ENCODE data around the gene TIMM23.
"Not testable (repeated sequence)": the region's sequence is repeated elsewhere in the genome, so short reads cannot be mapped to it uniquely, and the experiment has no call there.

The TIMM23 gene, protein sequence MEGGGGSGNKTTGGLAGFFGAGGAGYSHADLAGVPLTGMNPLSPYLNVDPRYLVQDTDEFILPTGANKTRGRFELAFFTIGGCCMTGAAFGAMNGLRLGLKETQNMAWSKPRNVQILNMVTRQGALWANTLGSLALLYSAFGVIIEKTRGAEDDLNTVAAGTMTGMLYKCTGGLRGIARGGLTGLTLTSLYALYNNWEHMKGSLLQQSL

DNA sequence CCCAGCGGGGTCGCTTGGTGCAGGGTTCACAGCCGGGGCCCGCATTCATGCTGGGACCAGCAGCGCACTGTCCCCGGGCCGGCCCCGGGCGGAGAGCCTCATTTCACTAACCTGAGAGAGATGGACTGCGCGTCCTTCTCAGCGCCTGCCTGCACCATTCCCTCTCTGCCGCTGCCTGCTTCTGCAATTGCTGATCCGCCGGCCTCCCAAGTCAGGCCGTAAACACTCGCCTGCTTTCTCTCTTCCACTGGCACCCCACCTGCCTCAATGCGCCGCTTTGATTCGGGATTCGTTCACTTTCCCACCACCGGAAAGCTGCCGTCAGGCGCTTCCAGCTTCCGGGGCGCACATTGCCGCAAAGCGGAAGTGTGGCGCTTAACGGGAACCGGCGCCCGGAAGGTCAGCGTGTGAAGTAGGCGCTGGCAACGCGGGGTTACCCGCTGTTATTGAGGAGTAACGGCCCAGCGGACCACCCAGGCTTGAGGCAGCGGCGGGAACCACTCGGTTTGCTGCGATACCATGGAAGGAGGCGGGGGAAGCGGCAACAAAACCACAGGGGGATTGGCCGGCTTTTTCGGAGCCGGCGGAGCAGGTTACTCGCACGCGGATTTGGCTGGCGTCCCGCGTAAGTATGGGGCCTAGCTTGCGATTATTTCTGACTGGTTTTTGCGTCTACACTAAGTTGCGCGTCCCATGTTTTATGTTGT lies at the start of gene TIMM23:
TIMM23 (plus strand) TSS at position 384 of the 707 bp plus-strand sequence; CDS start at position 520, 136 bp downstream.
- DNase-seq (ENCODE audit: low read depth): peak; percentile 77

DNA sequence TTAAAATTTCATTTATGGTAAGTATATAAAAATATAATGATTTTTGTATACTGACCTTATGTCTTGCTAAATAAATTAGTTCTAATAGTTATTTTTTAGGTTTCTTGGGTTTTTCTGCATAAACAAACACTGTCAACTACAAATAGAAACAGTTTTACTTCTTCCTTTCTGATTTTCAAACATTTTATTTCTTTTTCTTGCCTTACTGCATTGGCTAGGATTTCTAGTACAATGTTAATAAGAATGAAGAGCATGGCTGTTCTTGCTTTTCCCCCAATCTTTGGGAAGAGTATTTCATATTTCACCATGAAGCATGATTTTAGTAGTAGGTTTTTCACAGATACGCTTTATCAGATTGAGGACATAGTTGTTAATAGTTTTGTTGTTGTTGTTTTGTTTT lies 45.5 kb upstream of the TIMM23 start:
- not testable (repeated sequence) for DNase-seq (ENCODE audit: low read depth)

DNA sequence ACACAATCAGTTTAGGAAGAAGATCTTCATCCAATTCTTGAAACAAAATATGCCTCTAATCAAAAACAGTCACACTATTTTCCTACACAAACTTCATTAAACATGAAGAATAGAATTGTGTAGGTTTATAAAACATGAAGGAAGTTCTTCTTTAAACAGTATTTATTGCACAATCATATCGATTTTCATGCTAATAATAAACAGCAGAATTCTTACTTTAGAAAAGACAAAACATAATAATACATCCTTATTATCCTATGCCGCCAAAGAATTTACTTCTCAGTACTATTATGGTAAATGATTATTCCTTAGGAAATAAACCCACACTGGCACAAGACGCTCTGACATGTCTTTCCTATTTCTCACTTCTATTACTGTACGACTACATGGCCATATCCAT lies 41.0 kb upstream of the TIMM23 start:
- DNase-seq (ENCODE audit: low read depth): not testable (repeated sequence)

DNA sequence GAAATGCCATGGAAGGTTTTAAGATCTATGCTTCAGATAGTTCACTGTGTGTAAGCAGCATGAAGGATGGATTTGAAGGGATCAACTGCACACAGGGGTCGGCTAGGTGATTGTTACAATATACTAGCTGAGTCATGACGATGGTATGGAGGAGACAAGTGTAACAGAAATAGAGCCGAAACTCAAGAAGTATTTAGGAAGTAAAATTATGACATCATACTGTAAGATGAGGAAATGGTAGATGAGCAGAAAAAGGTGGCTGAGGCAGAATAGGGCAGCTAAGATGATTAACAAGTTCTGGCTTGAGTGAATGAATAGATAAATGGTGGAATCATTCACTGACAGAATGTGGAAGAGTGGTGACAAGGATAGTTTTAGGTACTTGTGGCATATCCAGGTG lies 37.5 kb upstream of the TIMM23 start:
- not testable (repeated sequence) for DNase-seq (ENCODE audit: low read depth)

DNA sequence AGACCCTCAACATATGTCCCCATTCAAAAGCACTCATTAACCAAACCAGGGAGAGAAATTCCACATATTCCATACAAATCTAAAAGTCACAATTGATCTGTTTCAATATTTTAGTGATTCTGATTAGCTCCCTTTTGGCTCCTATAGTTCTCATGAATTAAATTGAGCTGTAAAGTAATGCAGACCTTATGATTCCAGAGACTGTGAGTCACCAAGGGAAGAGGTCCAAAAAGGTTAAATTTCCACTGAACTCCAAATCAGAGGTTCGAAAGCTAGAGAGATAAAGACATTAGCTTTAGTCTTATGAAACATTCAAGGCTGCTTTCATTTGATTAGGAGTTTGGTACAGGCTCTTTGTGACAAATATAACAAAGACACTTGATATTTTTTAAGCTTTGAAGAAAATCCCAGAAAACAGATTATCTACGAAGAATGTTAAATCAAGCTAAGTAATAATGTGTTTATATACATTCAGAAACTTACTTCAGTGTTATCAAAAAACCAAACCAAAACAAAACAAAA lies 33.1 kb upstream of the TIMM23 start:
- DNase-seq (ENCODE audit: low read depth): not testable (repeated sequence)

DNA sequence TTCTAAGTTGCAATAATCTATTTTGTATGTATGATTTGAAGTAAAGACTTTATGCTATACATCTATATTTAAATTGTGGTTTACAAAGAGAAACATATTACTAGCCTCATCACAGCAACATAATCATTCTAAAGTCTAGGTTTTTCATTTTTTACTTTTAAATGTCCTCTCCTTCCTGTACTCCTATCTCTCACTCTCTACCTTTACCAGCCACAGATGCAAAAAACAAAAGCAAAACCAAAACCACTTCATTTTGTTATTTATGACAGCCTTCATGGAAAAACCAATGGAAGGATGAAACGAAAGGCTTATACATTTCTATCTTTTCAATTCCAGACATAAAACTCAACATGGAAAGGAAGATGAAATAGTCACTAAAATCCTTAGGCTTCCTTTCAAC lies 31.1 kb upstream of the TIMM23 start:
- DNase-seq (ENCODE audit: low read depth): not testable (repeated sequence)

DNA sequence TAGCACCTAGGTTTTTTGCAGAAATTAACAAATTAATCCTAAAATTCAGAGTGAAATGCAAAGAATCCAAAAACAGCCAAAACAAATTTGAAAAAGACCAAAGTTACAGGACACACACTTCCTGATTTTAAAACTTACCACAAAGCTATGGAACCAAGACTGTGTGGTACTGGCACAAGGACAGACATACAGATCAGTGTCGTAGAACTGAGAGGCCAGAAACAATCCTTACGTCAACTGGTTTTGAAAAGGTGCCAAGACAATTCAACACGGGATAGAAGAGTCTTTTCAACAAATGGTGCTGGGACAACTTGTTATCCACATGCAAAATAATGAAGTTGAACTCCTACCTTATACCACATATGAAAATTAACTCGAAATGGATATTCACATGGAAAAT lies 26.8 kb upstream of the TIMM23 start:
- not testable (repeated sequence) for DNase-seq (ENCODE audit: low read depth)

DNA sequence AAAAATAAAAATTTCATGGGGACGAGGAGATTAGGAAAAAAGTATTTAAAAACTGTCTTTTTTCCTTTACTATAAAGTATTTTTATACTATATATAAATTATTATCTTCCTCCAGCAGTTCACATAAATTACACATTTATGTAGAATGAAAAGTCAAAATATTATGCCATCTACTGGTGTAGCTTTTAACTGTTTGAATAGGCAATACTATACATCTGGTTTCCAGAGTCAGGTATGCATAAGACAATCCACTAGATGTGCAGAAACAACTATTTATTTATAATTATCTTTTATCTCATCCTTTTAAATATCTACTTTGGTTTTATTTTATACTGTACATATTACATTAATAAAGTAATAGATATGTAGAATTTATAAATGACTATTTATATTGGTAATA lies 24.9 kb upstream of the TIMM23 start:
- not testable (repeated sequence) for DNase-seq (ENCODE audit: low read depth)

DNA sequence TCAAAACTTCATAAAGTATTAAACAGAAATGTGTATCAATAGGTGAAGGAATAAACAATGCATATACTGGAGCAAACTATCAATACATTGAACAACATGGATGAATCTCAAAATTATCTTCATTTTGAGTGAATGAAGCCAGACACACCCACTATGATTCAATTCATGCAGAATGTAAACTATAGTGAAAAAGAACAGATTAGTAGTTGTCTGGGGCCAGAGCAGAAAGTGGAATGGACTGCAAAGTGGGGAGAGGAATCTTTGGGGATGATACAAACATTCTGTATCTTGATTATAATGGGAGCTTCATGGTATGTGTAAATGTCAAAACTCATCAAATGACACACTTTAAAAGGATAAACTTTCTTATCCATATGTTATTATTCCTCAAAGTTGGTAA lies 23.5 kb upstream of the TIMM23 start:
- DNase-seq (ENCODE audit: low read depth): not testable (repeated sequence)

DNA sequence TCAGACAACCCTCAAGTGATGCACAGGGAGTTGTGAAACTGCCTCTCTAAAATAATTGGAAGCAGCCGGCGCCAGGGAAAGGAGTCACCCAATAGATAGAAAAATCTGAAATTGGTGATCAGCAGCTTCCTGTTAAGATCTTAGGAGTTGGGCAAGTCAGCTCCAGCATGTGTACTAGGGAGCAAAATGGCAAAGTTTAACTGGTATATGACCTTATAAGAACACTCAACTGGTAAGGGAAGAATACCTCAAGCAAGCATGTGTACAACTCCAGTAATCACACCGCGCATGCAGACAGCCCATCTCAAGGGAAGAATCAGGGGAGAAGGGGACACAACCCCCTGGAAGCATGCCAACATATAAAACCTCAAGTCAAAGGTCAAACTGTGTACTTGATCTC lies 17.9 kb upstream of the TIMM23 start:
- not testable (repeated sequence) for DNase-seq (ENCODE audit: low read depth)

DNA sequence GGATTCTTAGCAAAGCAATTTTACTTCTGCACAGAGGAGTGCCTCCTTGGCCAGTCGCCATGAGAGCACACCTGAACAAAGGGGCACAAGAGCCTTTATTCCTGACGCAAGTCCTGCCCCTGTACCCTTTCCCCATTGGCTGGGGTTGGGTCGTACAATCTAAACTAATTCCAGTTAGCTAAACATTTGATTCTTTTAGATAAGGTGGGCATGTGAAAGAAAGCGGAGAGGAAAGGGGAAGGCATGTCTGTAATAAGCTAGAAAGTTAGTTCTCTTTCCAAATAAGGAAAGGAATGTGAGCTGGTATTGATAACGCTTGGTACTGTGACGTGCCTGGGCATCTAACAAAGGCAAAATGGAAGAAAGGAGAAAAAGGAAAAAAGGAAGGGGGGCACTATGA lies 15.7 kb upstream of the TIMM23 start:
- not testable (repeated sequence) for DNase-seq (ENCODE audit: low read depth)

DNA sequence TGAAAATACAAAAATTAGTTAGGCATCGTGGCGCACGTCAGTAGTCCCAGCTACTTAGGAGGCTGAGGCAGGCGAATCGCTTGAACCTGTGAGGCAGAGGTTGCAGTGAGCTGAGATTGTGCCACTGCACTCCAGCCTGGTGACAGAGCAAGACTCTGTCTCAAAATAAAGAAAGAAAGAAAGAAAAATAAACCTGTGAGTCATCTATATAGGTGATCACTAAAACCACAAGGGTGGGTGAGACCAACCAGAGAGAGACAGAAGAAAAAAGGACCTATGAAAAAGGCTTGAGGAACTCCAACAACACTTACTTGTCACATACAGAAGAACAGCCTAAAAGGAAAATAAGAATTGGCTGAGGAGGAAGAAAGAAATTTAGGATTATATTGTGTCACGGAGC lies 14.4 kb upstream of the TIMM23 start:
- not testable (repeated sequence) for DNase-seq (ENCODE audit: low read depth)

DNA sequence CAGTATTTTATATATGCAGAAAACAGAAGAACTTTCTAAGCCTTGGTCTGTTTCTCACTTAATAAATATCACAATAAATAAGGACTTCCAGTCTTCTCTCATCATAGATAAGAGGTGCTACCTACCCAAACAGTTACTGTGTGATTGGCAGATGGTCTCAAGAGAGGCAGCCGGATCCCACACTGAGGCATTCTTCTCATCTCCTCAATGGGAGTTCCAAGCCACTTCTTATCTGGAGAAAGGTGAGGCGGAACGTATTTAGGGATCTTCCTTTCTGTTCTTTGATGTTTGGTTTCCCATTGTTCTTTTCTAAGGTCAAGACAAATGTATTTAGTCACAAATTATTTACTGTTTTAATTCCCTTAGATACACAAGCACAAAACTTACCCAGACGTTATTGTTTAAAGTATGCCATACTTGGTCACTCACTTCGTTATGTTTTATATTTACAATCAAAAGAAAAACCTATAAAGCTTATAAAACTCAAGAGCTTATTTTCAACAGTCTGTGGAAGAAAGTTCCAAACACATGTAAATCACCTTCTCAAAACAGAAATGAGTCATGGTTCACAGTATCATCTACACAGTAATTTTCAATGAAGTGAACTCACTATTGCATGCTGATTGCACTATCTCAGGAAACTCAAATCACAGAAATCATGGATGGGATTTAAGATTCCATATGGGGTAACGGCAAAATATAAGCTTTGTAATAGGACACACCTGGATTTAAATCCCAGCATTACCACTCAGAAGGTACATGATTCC lies 9.4 kb upstream of the TIMM23 start:
- DNase-seq (ENCODE audit: low read depth): not testable (repeated sequence)

DNA sequence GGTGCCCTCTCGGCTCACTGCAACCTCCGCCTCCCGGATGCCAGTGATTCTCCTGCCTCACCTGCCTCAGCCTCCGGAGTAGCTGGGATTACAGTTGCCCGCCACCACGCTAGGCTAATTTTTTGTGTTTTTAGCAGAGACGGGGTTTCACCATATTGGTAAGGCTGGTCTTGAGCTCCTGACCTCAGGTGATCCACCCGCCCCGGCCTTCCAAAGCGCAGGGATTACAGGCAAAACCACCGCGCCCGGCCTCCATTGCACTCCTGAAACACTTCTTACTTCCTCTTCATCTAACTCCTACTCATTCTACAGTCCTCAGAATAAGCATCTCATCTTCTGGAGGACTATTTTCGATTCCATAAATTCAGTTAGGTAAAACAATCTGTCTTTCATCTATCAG lies 1.3 kb upstream of the TIMM23 start:
- DNase-seq (ENCODE audit: low read depth): not testable (repeated sequence)

DNA sequence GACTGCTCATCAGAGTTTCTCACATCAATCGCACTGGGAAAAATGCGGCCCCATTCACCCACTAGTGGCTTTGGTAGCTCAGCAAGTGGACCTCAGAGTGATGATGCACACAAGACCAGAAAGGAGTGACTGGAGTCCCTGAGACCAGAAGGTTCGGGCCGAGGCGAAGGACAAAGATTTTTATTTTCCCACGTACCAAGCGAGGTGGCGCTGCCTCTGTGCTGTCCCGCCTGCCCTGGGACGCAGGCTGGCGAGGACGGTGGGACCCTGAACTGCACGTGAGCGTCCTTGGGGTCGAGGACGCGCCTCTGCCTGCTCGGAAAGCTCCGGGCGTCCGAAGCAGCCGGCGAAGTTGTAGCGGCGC lies 565 bp upstream of the TIMM23 start:
- not testable (repeated sequence) for DNase-seq (ENCODE audit: low read depth)

DNA sequence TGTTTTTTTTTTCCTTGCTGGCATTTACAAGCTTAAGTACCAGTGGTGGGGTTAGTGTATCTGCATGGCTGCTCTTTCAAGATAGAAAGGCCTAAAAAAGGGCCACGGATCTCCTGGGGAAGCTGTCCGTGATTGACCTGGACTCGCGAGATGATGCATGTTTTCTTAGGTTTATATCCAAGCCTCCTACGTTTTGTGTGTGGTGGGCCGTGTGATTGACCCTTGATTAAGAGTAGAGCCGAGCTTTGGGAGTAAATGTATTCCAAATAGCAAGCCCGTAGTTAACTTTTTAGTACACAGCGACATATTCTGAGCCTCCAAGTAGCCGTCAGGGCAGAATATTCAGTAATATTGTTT lies 502 bp downstream of the TIMM23 start:
- not testable (repeated sequence) for DNase-seq (ENCODE audit: low read depth)

DNA sequence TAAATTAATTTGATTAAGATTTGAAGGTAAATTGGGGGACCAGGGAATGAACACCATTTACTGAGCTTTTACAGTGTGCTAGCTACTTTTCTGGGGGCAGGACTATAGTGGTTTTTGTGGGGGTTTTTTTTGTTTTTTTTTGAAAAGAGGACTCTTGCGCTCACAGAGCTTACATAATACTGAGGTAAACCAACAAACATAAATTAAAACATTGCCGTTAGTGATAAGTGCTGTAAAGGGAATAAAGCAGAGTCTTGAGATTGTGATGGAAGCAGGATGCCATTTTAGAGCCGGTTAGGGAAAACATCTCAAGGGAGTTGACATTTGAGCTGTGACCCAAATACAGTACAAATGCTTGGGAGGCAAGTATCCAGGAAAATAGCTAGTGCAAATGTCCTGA lies 1.8 kb downstream of the TIMM23 start:
- DNase-seq (ENCODE audit: low read depth): not testable (repeated sequence)

DNA sequence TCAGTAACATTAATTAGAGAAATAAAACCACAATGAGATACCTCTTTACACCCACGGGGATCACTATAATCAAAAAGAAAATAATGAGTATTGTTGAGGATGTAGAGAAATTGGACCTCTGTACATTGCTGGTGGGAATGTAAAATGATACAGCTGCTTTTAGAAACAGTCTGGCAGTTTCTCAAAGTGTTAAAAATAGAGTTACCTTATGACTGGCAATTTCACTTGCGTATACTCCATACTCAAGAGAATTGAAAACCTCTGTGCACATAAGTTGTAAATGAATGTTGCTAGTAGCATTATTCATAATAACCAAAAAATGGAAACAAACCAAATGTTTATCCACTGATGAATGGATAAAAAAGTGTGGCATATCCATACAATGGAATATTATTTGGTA lies 6.3 kb downstream of the TIMM23 start:
- DNase-seq (ENCODE audit: low read depth): not testable (repeated sequence)

DNA sequence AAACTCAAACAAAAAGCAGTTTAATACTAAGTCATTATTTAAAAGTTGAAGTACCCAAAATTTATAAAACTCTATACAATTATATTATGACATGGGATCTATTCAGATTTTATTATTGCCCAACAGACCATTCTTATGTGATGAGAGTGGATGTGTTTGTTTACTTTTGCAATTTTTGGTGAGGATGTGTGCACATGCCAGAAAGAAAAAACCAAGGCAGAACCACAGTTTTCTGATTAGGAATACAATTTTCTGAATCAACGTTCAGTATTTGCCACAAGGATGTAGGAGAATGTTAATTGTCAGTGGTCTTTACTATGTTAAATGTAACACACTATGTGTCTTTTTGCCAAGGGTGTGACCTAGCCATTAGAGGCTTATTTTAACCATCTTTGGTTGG lies 9.1 kb downstream of the TIMM23 start:
- not testable (repeated sequence) for DNase-seq (ENCODE audit: low read depth)

DNA sequence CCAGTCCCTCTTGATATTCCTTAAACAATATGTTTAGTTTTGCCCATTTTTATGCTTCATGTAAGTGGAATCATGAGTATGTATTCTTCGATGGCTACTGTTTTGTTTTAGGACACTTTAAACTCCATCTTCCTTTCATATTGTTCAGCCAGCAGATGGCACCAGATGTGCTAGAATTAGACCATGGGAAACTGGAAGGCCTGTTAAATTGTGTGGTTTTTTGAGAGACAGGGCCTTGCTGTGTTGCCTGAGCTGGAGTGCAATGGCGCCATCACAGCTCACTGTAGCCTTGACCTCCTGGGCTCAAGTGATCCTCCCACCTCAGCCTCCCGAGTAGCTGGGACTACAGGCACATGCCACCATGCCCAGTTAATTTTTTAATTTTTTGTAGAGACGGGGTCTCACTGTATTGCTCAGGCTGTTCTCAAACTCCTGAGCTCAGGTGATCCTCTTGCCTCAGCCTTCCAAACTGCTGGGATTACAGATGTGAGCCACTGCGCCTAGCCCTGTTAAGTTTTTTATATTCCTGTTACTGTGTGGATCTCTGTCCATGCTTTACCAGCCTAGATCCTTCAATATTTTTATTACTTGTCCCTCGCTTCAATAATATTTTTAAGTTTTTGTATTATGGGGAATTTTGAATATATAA lies 11.4 kb downstream of the TIMM23 start:
- peak; percentile 22 for DNase-seq (ENCODE audit: low read depth)

DNA sequence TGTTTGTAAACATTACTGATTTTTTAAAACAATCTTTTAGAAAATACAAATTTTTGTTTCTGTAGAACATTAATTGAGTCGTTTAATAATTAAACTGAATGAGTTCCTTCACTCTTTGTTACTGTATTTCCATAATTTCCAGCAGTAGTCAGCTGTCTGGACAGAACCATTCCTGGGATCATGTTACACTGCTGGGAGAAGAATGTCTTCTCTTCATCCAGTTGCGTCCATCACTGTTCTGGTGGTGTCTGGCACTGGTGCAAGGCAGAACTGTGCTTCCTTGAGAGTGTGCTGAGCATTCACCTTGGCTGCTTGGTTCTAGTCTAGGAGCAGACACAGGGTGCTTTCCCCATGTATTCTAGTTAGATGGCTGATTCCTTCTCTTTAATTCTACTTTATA lies 12.2 kb downstream of the TIMM23 start:
- DNase-seq (ENCODE audit: low read depth): not testable (repeated sequence)

DNA sequence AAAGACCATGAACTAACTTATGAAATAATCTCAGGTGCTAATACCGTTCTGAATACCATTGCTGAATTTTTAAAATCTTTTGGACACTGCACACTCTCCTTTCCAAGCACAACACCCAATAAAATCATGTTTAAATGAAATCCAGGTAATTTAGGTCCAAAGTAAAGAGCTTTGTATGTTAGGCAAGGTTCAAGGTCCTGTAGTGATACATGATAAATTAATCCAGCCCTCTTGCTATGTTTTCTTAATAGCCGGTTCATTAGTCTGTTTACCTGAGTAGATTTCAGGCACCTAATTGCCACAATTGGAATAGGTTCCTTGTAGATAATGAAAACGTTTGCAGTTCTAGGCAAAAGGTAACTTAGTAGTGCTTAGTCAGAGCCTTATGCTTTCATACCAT lies 13.3 kb downstream of the TIMM23 start:
- not testable (repeated sequence) for DNase-seq (ENCODE audit: low read depth)

All from stimulated activated CD8-positive, alpha-beta memory T cell treated with anti-CD3 and anti-CD28 coated beads, Interleukin-12 subunit alpha, Interleukin-12 subunit beta, amount 100 ng/mL, for 1 hour (primary cell).